Posterior cingulate gyrus (tissue), 11 donors: ENCODE measurements around the gene TUSC2.
"Not testable (repeated sequence)": the region's sequence is repeated elsewhere in the genome, so short reads cannot be mapped to it uniquely, and the experiment has no call there.

ENCODE experiments used
- DNase-seq, 10 donors: peaks; one replicate each; pipeline versions ENCODE4 v3.0.0 to v3.0.0-alpha.2; 2020 to 2021; ENCODE audit warnings: mixed read lengths in 3 of 10
- intact Hi-C: fragments of 100-400 bp; cut with DNase I; formaldehyde crosslinking; loops from one replicate; pipeline ENCODE4 v1.15.1; 2023

Gene TUSC2

DNA sequence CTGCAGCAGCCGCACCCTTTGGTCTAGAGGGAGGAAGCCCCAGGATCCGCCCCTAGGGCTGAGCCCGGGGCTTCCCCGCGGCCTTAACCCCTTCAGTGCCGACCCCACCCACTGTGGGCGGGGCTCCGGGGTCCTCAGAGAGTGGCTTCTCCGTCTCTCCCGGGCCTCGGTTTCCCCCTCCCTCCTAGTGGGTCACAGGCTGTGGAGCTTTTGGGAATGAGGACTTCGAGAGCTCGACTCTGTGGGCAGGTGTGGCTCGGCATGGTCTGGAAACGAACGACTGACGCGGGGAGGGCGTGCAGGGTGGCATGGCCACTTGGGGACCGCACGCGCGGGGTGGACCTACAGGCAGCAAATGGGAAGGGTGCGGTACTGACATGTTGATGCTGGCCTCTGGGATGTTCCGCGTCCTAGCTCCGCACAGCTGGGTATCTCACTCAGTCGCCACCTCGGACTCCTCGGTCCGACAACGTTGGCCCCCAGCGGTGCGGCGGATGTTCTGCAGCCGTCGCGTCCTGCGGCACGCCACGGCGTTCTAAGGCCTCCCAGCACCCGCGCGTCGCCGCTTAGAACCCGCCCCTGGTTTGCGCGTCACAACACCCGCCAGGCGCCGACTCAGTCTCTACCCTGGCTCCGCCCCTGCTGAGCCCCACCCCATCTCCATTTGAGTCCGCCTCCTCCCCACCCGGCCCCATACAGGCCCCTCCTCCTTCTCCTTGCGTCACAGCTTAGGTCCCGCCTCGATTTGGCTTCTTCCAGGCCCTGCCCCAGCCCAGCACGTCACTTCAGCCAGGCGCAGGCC, 29.0 kb downstream of the TUSC2 start, which contains the start of the genes HYAL3 and NAA80:
Gene HYAL3, minus strand, starts transcription at position 570 of the 802 bp plus-strand sequence. CDS start 3,803 bp downstream, outside the sequence.
Gene NAA80, minus strand, starts transcription at position 570 of the 802 bp plus-strand sequence. CDS start 1,942 bp downstream, outside the sequence.
- intact Hi-C loops: no loop called here
- peak; percentile 98 to 100 (median 100) for DNase-seq

DNA sequence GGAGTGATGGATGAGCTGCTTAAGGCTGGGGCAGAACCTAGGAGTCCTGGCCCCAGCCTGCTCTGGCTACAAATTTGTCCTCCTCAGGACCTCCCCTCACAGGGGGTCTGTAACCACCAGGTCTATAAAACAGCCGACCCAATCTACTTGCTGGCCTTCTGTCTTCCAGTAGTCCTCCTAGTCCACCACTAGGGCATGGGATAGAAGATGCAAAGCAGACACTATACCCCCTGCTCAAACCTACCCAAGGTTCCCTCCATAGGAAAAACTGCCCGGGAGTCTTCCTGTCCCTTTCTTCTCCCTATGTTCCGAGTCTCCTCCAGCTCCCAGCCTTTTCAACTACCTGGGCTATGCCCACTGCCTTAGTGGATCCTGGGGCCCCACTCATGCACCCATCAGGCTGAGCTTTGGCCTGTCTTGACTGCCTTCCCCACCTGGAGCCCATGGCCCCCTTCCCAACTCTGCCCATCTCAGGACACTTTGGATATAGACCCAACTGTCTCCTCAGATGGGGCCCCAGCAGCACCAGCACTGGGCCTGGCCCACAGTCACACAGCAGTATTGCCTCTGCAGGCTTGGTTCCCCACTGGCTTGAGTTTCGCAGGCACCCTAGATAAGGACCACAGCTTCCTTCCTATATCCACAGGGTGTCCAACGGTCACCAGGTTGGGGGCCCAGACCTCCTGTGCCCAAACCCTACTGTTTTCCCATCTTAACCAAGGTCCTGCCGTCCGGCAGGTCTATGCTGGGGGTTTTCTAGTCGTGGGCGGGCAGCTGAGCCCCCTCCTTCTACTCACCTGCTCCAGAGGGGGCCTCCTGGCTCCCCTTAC, 29.9 kb downstream of the TUSC2 start:
- DNase-seq: no peak
- intact Hi-C loops: no loop called here

DNA sequence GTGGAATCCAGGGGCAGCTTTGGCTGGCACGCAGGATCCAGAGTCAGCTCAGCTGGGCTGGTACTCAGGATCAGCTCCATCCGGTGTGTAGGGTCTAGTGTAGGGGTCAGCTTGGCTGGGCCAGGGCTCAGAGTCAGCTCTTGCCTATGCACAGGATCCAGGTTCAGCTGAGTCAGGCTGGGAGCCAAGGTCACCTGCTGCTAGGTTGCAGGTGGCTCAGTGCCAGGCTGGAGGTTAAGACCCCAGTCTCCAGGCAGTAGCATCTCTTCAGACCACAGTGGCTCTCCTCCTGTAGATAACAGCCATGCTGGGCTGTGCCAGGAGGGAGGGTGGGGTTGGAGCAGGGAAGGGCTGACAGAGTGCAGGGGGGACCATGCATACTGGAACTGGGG, 30.6 kb downstream of the TUSC2 start:
- intact Hi-C loops: no loop called here
- peak in 1 of 10 donors; percentile 40 for DNase-seq

DNA sequence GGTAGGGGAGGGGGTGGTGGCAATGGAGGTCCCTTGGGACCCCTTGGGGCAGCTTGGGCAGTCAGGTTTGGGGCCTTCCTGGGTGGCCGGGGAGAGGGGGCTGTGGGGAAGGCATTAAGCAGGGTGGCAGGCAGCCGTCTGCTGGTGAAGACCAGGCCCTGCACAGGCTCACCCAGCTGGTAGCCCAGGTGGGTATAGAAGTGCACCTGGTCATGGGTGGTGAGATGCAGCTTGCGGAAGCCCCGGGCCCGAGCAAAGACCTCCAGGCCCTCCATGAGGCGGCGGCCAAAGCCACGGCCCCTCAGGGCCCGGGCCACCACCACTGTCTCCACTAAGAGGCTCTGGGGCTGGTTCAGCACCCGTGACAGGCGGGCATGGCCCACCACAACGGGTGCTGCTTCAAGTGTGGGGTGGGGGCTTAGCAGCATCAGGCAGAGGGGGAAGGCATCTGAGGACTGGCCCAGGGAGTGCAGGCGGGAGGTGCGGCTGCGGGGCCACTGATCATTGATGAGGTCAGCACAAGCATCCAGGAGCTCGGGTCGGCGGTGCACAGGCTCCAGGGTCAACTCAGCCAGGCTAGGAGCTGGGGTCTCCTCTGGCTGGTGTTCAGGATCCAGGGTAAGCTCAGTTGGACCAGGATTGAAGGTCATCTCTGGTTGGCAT, 31.2 kb downstream of the TUSC2 start:
- DNase-seq: no peak
- intact Hi-C loops: no loop called here

DNA sequence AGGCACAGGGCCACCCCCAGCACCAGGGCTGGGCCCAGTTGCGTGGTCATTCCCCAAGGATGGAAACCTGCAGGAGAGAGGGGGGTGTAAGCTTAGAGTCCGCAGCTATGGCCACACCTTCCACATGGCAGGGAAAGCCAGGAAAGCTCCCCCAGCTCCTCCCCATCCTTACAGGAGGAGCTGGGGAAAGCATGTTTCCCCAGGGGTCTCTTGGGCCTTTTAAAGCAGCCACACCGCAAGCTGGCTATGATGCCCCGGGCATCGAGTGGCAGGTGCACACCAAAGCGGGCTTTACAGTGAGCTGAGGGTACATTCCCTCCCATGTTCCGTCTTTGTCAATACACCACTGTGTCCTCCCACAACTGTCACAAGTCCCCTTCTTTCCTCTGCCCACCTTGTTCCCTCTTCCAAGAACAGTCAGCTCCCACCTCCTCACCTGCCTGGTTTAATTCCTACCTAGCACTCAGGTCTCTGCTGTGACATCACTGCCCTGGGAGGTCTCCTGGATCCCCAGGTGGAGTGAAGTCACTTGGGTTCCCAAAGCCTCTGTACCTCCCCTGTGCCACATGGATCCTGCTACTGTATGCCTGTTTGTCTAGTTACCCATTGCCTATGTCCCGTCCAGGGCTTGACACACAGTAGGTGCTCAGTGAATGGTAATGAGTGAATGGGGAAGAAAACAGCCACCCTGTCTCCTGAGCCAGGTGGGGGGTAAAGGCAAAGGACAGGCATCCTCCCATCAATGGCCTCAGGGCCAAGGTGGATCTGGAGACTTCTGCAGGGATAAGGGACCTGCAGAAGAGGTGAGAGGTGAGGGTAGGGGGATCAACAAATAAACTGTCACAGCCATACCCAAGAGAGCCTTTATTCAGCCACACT, 32.2 kb downstream of the TUSC2 start:
- DNase-seq: no peak
- intact Hi-C loops: no loop called here

DNA sequence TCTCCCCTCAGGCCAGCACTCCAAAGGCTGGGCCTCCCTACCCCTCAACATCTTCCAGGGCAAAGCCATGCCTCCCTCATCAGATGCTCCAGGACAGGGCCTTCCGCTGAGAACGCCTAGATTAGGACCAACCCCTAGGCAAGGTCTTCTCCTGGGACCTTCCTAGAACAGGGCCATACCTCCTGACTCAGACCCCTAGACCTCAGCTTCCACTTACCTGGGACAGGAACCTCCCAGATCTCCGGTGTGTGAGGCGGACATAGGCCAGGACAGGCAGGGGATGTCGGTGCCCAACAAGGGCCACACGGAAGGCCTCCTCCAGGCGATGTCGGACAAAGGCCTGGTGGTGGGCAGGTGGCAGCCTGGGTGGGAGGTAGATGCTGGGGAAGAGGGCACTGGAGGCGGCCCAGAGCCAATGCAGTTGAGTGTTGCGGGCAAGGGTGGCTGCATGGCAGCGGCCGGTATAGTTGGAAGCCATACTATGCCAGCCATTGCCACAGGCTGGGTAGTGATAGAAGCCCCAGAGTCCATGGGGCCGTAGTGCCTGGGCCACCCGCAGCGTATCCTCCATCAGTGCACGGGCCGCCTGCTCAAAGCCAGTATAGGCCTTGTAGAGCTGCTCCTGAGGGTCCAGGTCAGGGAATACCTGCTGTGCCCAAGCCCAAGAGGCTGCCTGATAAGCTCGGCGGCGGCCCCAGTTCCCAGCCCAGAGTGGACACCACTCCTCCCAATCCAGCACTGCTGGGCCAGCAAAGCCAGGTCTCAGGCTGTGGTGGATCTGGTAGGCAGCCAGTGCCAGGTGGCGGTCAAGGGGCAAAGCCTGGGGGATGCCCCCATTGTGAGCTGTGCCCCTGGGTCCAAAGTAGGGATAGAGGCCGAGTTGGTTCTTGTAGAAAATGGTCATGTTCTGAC, 33.3 kb downstream of the TUSC2 start:
- DNase-seq: no peak

DNA sequence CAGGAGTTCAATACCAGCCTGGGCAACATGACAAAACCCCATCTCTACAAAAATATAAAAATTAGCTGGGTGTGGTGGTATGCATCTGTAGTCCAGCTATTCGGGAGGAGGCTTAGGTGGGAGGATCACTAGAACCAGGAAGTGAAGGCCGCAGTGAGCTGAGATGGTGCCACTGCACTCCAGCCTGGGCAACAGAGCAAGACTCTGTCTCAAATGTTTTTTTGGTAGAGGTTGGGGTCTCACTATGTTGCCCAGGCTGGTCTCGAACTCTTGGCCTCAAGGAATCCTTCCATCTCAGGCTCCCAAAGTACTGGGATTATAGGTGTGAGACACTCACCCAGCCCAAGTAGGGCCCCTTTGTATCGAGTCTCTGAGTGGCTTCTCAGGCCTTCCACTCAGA, 33.9 kb downstream of the TUSC2 start:
- no peak for DNase-seq
- intact Hi-C loops: no loop called here

More for the DNA sequence above, 33.3 kb downstream of the TUSC2 start:
- intact Hi-C loops: no loop called here

DNA sequence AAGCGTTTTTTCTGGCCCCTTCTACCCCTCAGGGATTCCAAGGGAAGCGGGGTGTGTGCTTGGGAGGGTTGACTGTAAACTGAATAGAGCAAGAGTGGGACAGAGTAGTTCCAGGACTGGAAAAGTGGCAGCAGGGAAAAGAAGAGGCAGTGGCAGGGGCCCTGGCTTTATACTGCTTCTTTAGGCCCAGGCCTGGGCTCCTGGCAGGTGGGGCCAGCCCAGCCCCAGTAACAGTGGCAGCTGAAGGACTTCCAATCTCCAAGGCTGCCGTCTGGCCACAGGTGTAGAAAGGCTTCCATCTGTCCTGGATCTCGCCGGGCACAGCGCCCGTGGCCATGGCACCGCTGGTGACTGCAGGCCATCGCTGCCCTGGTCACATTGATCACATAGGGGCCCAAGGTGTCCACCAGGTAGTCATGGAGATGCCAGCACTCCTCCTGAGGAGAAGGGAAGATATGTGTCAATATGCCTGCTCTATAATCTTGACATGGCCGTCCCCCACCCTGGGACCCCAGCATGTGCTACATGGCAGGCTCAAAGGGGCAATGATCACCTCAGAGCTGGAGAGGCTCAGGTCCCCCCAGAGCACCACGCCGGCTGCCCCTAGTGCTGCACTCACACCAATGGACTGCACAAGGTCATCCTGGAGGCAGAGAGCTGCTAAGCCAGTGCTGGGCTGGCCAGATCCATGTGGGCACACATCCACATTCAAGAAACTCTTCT, 34.8 kb downstream of the TUSC2 start:
- intact Hi-C loops: no loop called here
- DNase-seq: no peak

DNA sequence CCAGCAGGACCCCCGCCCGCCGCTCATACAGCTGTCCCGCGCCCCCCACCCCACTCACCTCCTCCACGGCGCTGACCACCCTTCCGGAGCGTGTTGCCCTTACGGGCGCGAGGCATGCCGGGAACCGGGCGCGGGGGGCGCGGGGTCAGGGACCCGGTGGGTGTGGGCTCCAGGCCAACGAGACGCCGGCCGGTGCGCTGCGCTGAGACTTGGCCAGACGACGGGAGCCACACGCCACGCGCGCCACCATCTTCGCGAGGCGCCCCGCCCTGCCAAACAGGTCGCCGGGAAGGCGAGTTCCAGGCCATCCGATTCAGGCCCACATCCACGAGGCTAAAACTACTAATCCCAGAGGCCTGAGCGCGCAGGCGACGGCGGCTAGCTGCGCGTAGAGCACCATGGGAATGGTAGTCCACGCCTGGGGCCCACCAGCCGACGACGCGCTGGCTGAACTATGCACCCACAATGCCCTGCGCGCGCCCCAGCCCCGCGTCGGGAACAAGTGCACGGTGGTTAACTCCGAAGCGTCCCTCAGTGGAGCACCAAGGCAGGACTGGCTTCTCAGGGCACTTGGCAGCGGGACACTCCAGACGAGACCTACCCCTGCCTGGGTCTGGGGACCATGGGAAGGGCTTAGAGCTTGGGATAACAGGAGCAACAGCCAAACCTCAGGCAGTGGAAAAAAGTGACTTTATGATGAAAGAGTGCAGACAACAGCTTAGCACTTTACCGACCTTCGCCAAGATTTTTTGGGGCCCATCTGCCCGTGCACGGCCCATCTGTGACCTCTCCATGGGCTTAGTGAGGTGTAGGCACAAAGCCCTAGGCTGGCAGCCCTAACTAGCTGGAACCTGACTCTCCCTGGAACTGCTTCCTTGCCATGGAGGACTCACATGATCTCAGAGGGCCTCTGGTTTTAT, 35.6 kb downstream of the TUSC2 start, which contains the start of gene IFRD2:
Gene IFRD2, minus strand, starts transcription at position 271 of the 920 bp plus-strand sequence. Its CDS starts 155 bp downstream, at position 116.
- intact Hi-C loops: no loop called here

DNA sequence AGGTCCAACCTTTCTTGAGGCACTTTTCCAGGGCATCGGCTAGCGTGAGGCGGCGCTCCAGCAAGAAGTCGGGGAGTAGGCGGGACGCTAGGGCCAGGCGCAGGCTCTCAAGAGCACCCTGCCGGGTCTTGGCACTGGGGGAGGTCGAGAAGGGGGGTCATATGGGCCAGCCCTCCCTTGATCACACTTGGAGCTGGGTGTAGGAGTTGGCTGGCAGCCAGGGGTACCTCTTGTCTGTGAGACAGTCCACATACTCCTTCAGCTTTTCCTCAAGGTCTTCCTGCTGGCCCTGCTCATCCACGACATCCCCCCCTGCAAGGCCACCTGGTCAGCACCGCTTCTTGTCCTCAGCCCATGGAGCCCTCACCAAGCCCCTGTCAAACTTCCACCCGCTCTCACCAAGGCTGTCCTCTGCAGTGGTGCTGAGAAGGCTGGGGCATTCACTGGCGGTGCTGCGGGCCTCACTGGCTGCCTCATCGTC, 37.8 kb downstream of the TUSC2 start:
- DNase-seq: no peak
- intact Hi-C loops: no loop called here

More for the DNA sequence above, 35.6 kb downstream of the TUSC2 start, which contains the start of gene IFRD2:
- DNase-seq: peak; percentile 95 to 100 (median 98)

DNA sequence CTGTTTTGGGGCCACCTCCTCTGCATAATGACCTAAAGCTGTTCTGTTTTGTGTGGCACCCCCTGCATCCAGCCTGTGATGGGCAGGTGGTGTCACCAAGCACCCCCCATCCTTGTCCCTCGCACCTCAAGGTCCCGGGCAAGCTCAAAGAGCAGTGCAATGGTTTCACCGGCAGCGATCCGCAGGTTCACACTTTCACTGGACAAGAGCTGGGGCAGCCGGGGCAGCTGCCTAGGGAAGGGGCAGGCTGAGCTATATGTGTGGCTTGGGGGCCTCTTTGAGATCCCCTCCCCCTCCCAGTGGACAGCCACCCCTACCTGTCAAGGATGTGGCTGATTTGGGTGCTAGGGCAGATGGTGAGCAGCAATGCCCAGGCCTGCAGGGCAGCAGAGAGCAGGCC, 38.9 kb downstream of the TUSC2 start:
- no peak for DNase-seq
- intact Hi-C loops: no loop called here

DNA sequence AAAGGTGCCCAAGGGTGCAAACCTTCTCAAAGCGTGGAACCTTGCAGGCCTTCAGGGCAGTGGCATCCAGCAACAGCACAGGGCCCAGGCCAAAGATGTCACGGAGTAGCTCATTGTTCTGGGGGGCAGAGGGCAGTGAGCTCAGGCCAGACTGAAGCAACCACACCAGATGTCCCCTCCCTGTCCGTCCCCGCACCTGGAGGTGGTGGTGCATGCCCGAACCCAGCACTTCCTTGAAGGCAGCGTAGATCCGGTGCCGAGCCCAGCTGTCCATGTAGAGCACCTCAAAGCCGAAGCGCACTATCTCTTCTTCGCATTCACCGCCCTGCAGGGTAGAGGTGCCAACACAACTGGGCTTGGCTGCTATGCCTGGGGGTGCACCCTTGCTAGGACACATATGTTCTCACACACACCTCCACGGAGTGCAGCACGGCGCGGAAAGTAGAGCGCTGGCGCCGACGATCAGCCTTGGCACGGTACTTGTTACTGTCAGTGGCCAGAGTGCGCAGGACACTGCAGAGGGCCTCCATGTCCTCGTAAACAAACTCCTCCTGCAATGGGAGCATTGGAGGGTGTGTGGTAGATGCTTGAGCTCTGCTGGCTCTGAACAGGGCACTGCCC, 39.5 kb downstream of the TUSC2 start:
- intact Hi-C loops: no loop called here
- DNase-seq: no peak

DNA sequence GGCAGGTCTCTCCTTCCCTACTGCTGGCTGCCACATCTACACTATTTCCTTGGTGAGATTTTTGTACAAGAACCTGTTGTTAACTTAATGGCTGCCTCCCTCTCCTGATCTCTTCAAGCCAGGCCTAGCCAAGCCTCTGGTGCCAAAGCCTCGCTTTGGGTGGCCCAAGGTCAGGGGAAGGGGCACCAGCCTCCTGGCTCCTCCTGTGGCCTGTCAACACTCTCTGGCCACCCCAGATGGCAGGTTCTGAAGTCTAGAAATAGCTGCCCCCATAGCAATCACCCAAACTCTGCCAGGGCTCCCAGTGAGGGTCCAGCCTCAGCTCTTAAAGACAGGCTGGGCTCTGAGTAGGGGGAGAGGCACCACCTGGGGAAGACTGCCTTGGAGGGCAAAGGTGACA, 40.8 kb downstream of the TUSC2 start:
- intact Hi-C loops: no loop called here
- no peak for DNase-seq

DNA sequence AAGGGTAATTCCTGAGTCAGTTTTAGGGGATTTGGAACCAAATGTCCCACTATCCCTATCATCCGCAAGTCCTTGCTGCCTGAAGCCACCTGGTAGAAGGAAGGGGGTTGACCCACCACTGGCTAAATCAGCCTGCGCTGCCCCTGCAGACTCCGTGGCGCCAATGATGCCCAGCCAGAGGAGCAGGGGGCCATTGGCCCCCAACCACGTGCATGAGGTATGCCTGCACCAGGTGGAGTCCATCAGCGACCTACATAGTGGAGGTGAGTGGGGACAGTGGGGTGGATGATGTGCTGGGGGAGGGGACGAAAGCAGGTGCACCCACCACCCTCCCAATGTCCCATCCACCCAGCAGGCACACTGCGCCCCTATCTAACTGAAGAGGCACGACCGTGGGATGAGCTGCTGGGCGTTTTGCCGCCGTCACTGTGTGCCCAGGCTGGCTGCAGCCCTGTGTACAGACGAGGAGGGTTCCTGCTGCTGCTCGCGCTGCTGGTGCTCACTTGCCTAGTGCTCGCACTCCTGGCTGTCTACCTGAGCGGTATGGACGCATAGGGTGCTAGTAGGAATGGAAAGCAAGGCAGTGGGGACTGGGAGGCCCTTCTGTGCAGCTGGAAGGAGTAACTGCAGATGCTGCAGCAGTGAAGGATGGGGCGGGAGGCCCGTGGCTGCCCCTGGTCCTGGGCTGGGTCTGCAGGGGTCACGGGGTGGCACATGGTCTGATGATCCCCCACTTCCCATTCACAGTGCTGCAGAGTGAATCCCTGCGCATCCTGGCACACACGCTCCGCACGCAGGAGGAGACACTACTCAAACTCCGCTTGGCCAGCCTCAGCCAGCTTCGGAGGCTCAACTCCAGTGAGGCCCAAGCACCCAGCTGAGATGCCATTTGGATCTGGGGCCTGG, 41.4 kb downstream of the TUSC2 start:
- intact Hi-C loops: no loop called here
- no peak for DNase-seq

DNA sequence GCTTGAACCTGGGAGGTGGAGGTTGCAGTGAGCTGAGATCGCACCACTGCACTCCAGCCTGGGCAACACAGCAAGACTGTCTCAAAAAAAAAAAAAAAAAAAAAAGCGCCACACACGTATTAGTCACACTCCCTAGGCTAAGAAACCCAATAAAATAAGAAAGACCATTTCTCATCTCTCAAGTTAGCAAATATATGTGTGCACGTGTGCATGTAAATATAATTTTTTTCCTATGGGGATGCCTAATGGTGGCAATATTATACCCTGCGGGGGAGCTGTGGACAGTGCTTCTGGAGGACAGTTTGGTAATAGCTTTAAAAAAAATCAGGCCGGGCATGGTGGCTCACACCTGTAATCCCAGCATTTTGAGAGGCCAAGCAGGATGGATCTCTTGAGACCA, 43.9 kb downstream of the TUSC2 start:
- intact Hi-C loops, DNase-seq: not testable (repeated sequence)
